Measurements from ENCODE around the gene HIGD1B.

DNA sequence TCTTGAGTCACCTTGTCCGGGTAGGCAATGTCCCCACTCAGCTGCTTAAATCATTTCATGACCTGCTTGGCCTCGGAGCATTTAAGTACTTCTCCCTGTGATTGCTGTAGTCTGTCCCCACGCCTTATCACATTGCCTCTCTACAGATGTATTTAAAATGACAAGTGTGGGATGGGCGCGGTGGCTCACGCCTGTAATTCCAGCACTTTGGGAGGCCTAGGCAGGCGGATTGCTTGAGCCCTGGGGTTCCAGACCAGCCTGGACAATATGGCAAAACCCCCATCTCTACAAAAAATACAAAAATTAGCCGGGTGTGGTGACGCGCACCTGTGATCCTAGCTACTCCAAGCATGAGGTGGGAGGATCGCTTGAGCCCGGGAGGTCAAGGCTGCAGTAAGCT lies 16.3 kb upstream of the HIGD1B start:
- TF ChIP-seq, protein P1, sequence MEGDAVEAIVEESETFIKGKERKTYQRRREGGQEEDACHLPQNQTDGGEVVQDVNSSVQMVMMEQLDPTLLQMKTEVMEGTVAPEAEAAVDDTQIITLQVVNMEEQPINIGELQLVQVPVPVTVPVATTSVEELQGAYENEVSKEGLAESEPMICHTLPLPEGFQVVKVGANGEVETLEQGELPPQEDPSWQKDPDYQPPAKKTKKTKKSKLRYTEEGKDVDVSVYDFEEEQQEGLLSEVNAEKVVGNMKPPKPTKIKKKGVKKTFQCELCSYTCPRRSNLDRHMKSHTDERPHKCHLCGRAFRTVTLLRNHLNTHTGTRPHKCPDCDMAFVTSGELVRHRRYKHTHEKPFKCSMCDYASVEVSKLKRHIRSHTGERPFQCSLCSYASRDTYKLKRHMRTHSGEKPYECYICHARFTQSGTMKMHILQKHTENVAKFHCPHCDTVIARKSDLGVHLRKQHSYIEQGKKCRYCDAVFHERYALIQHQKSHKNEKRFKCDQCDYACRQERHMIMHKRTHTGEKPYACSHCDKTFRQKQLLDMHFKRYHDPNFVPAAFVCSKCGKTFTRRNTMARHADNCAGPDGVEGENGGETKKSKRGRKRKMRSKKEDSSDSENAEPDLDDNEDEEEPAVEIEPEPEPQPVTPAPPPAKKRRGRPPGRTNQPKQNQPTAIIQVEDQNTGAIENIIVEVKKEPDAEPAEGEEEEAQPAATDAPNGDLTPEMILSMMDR (IDR thresholded peaks at IDR 0.05): no peak
- no peak for TF ChIP-seq POLR2A (IDR thresholded peaks at IDR 0.05; ENCODE audit: low read depth)

All from esophagus muscularis mucosa (tissue), 3 donors.